ENCODE results near the gene APOBEC4.

Gene APOBEC4

DNA sequence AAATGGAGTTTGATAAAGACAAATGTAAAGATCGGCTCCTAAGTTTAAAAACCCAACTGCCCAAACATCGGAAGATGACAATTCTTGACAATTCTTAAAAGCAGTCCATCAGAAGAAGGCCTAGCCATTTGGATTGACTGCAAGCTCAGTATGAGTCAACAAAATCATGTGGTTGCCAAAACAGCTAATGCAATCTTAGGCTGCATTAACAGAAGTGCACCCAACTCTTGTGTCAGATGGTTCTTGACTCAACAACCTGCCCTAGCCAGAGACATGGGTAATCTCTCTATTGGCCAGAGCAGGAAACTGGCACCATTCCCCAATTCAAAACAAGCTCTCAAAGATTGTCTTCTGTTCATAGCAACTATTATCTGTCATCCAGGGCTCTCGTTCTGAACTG, 53.0 kb downstream of the APOBEC4 start:
- Histone ChIP-seq H3K27ac (replicated peaks) (peak overlapping the region; percentile 70), H3K4me3 (replicated peaks; ENCODE audit: insufficient read depth, low read length) (no peak overlapping the region), H3K27me3 (ENCODE audit: insufficient read depth, poor library complexity, severe bottlenecking) (no peaks in the 10 kb centered on the region)
- DNase-seq (ENCODE audit: low read depth in 1 of 2, low spot score in 1 of 2) = peak; percentile 81 to 89
- TF ChIP-seq, protein P1, sequence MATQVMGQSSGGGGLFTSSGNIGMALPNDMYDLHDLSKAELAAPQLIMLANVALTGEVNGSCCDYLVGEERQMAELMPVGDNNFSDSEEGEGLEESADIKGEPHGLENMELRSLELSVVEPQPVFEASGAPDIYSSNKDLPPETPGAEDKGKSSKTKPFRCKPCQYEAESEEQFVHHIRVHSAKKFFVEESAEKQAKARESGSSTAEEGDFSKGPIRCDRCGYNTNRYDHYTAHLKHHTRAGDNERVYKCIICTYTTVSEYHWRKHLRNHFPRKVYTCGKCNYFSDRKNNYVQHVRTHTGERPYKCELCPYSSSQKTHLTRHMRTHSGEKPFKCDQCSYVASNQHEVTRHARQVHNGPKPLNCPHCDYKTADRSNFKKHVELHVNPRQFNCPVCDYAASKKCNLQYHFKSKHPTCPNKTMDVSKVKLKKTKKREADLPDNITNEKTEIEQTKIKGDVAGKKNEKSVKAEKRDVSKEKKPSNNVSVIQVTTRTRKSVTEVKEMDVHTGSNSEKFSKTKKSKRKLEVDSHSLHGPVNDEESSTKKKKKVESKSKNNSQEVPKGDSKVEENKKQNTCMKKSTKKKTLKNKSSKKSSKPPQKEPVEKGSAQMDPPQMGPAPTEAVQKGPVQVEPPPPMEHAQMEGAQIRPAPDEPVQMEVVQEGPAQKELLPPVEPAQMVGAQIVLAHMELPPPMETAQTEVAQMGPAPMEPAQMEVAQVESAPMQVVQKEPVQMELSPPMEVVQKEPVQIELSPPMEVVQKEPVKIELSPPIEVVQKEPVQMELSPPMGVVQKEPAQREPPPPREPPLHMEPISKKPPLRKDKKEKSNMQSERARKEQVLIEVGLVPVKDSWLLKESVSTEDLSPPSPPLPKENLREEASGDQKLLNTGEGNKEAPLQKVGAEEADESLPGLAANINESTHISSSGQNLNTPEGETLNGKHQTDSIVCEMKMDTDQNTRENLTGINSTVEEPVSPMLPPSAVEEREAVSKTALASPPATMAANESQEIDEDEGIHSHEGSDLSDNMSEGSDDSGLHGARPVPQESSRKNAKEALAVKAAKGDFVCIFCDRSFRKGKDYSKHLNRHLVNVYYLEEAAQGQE (IDR thresholded peaks at IDR 0.05; ENCODE audit: insufficient replicate concordance, low read depth) = no peak
- TF ChIP-seq GABPA (IDR thresholded peaks at IDR 0.05; ENCODE audit: low read depth) (no peak), SPI1 (IDR thresholded peaks at IDR 0.05; ENCODE audit: borderline replicate concordance, low read depth) (0 out of 2 replicates have a peak, but pooled peaks have one; percentile 14), POLR2AphosphoS5 (IDR thresholded peaks at IDR 0.05; ENCODE audit: low read depth) (no peak)
- TF ChIP-seq, protein P2, sequence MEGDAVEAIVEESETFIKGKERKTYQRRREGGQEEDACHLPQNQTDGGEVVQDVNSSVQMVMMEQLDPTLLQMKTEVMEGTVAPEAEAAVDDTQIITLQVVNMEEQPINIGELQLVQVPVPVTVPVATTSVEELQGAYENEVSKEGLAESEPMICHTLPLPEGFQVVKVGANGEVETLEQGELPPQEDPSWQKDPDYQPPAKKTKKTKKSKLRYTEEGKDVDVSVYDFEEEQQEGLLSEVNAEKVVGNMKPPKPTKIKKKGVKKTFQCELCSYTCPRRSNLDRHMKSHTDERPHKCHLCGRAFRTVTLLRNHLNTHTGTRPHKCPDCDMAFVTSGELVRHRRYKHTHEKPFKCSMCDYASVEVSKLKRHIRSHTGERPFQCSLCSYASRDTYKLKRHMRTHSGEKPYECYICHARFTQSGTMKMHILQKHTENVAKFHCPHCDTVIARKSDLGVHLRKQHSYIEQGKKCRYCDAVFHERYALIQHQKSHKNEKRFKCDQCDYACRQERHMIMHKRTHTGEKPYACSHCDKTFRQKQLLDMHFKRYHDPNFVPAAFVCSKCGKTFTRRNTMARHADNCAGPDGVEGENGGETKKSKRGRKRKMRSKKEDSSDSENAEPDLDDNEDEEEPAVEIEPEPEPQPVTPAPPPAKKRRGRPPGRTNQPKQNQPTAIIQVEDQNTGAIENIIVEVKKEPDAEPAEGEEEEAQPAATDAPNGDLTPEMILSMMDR (IDR thresholded peaks at IDR 0.05; ENCODE audit: insufficient read depth, low read length) = no peak

DNA sequence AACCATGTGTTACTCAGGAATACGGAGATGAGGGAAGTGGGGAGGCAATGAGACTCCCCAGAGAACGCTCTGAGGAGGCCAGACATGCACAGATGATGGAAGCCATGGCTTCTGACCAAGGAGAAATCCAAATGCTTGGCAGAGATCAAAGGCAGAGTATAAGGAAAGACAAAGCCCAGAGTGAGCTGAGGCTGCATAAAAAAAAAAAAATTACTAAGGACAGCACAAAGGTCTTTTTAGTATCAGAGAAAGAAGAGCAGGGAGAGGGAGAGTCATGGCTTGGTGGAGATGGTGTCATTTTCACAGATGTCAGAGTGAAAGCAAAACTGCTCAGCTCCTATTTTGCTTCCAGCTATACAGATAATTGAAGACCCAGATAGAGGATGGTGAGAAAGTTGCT, 54.7 kb downstream of the APOBEC4 start:
- TF ChIP-seq SPI1 (IDR thresholded peaks at IDR 0.05; ENCODE audit: borderline replicate concordance, low read depth) (no peak), POLR2AphosphoS5 (IDR thresholded peaks at IDR 0.05; ENCODE audit: low read depth) (no peak), GABPA (IDR thresholded peaks at IDR 0.05; ENCODE audit: low read depth) (no peak)
- TF ChIP-seq, protein P1 (IDR thresholded peaks at IDR 0.05; ENCODE audit: insufficient replicate concordance, low read depth) = no peak
- TF ChIP-seq, protein P2 (IDR thresholded peaks at IDR 0.05; ENCODE audit: insufficient read depth, low read length) = no peak
- Histone ChIP-seq H3K4me3 (replicated peaks; ENCODE audit: insufficient read depth, low read length) (no peak overlapping the region), H3K27ac (replicated peaks) (no peak overlapping the region), H3K27me3 (ENCODE audit: insufficient read depth, poor library complexity, severe bottlenecking) (no peaks in the 10 kb centered on the region)
- DNase-seq (ENCODE audit: low read depth in 1 of 2, low spot score in 1 of 2) = no peak

DNA sequence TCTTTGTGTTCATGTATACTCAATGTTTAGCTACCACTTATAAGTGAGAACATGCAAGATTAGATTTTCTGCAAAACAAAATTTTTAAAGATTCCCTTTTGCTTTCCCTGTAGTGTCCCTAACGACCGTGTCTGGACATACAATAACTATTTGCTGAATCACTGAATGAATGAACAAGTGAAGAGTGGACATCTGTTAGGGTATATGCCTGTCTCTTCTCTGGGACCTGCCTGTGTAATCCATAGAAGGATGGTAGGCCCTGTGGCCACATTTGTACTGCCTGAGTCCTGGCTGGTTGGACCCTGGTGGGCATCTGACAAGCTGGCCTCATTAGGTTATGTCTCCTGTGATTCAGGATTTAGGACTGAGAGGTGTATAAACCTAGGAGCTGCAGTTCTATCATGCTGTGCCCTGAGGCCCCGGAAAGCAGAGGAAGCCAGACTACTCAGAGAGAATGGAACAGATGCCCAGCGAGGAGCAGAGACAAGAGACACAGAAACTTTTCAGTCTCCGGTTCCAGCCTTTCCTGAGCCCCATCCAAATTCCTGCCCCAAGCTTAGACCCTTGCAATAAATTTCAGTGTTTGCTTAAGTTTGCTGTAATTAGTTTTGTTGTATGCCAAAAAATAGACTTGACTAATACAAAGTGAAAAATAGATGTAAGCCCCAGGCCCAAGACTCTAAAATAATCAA, 55.3 kb downstream of the APOBEC4 start:
- Histone ChIP-seq H3K4me3 (replicated peaks; ENCODE audit: insufficient read depth, low read length) (no peak overlapping the region), H3K27ac (replicated peaks) (no peak overlapping the region), H3K27me3 (ENCODE audit: insufficient read depth, poor library complexity, severe bottlenecking) (no peaks in the 10 kb centered on the region)
- no peak for DNase-seq (ENCODE audit: low read depth in 1 of 2, low spot score in 1 of 2)
- TF ChIP-seq GABPA (IDR thresholded peaks at IDR 0.05; ENCODE audit: low read depth) = no peak

DNA sequence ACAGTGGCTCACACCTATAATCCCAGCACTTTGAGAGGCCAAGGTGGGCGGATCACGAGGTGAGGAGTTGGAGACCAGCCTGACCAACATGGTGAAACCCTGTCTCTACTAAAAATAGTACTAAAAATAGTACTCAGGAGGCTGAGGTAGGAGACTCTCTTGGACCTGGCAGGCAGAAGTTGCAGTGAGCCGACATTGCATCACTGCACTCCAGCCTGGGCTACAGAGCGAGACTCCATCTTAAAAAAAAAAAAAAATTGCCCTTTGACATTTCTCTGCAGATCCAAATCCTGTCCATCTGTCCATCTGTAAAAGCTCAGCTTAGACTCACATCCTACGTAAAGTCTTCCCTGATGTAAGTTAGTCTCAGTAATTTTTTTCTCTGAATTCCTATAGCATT, 56.6 kb downstream of the APOBEC4 start:
- no peak overlapping the region for H3K27ac ChIP-seq (replicated peaks)
- no peak overlapping the region for H3K4me3 ChIP-seq (replicated peaks; ENCODE audit: insufficient read depth, low read length)
- DNase-seq (ENCODE audit: low read depth in 1 of 2, low spot score in 1 of 2) = no peak
- TF ChIP-seq GABPA (IDR thresholded peaks at IDR 0.05; ENCODE audit: low read depth) = no peak
- no peak for TF ChIP-seq SPI1 (IDR thresholded peaks at IDR 0.05; ENCODE audit: borderline replicate concordance, low read depth)
- no peak for TF ChIP-seq POLR2AphosphoS5 (IDR thresholded peaks at IDR 0.05; ENCODE audit: low read depth)
- TF ChIP-seq, protein P2 (IDR thresholded peaks at IDR 0.05; ENCODE audit: insufficient read depth, low read length) = no peak
- TF ChIP-seq, protein P1 (IDR thresholded peaks at IDR 0.05; ENCODE audit: insufficient replicate concordance, low read depth) = no peak
- H3K27me3 ChIP-seq (ENCODE audit: insufficient read depth, poor library complexity, severe bottlenecking) = no peaks in the 10 kb centered on the region
